Non-pigmented ciliary epithelial cell (primary cell): ENCODE measurements around the gene CGB8.

Source experiments
- DNase-seq: peaks from one replicate; pipeline ENCODE4 v3.0.0-alpha.2; 2010; ENCODE audit warnings: low read depth

Gene CGB8

DNA sequence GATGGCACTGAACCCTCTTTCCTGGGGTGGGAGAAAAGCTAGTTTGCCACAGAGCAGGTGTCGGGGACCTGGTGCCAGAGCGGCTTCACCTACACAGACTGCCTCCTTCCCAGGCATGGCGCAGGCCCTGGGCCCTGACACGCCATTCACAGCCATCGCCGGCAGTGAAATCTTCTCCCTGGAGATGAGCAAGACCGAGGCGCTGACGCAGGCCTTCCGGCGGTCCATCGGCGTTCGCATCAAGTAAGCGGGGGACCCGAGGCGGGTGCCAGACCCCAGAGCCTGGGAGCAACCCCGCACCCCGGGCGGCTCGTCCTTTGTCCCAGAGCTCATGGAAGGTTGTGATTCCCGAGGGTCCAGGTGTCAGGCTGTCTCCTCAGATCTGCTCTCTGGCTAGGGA, 42.0 kb downstream of the CGB8 start:
- no peak for DNase-seq

DNA sequence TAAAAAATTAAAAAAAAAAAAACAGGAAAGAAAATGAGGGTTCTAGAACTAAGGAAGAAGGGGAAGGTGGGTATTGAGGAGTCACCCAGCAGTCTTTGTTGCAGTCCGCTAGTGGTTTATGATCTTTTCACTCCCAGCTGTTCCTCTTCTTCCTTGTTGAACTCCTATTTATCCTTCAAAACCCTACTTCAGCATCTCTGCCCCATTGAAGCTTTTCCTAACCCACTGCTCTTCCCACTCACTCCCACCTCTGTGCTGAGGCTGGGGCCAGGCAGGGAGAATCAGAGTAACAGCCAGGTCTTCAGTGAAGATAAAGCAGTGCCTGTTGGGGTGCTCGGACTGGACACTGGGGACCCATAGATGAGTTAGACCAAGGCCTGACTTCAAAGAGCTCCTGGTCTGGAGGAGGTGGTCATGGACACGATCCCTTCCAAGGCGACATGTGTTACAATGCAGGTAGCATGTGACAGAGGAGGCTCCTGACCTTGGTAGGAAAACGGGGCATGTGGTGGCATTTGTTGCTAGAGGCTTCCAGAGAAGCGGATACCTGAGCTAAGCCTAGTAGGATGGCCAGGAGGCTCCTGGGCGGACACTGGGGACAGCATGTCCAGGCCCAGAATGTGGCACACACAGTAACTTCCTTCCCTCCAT, 43.8 kb downstream of the CGB8 start:
- DNase-seq = no peak

DNA sequence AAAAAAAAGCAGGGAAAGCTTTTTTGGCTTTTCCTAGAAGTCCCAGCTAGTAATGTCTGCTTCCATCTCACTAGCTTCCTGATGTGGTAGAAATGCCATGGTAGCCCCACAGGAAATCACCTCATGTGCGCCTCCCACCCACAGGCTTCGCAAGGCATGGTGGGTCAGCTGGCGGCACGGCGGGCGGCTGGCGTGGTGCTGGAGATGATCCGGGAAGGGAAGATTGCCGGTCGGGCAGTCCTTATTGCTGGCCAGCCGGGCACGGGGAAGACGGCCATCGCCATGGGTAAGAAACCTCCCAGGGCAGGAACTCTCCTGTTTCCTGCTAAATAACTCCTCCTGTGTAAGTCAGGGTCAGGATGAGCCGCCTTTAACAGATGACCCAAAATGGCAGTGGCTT, 44.8 kb downstream of the CGB8 start:
- no peak for DNase-seq

DNA sequence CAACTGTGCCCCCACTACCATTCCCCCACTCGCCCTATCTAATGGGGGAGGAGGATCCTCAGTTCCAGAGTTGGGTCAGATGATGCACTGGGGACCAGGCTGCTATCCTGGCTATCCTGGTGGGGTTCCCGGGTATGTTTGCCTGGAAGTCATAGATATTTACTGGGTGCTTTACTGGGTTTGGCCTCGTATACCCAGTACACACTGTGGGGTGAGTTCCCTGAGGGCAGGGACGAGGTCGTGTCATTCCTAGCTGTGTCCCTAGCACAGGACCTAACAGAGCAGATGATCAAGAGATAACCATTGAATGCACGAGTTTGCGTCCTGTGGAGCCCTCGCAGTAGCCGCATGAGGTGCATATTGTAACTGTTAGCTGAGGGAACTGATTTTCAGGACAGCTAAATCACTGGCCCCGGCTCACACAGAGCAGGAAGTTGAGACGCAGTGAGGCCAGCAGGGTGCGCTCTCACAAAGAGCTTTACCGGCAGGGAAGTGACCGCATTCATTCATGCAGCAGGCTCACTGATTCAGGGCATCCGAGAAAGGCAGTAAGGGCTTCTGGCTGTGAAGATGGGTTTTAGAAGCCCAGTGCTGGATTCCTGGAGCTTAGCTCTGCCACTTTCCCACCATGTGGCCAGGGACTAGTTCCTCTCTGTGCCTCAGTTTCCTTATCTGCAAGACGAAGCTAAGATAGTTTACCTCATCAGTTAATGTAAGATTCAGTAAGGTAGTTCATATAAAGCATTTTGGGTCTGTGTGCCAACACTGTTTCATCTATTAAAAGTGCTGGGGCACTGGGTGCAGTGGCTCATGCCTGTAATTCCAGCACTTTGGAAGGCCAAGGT, 49.2 kb downstream of the CGB8 start:
- no peak for DNase-seq

DNA sequence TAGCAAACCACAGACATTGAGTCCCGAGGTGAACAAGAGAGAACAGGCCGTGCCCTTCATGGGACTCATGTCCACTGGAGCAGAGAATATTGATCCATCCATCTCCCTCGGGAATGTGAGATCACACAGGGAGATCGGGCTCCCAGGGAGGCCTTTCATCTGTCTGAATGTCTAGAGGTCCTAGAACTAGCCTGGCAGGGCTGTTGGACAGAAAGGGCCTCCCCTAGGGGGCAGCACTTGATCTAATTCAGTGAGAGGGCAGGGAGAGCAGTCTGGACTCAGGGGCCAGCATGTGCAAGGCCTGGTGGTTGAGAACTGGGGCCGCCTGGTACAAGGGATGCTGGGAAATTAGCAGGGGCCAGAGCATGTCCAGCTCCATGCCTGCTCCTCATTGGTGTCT, 50.9 kb downstream of the CGB8 start:
- DNase-seq = no peak
